ENCODE data around the gene RRAGC.

DNA sequence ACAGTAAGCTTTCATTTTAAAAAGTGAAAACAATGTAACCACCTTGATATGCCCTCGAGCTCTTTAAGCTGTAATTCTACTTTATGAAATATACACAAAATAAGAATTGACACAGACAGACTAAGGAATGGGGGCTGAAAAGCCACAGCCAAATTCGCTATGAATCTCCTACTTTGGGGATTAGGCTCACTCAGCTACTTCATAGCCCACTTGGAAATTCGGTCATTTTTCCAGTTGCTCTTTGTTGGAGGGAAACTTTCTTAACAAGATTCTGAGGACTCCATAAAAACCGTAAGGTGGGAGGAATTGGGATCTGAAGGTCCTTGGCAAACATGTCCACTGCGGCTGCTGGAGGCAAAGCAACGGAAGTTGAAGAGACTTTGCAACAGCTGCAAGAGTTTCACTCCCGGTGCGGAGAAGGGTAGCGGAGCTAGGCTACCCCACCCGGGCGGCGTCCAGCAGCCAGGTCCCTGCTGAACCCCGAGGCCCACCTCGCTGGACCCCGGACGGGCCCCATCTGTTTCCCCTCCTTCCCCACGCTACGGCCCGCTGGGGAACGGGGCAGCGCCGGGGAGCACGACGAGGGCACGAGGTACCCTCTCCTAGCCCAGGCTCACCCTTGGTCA, 12.9 kb upstream of the RRAGC start:
- TF ChIP-seq GATA3 (IDR thresholded peaks at IDR 0.05; ENCODE audit: low read depth, low read length): no peak
- TF ChIP-seq GATA2 (IDR thresholded peaks at IDR 0.05; ENCODE audit: low read depth, low read length): no peak
